Fibroblast of pulmonary artery (primary cell): ENCODE results near the gene EIF5AL1.
A peak's percentile ranks its signal among the peaks of the same experiment; 100 is the strongest.

ENCODE experiments used
- DNase-seq: peaks from one replicate; pipeline ENCODE4 v3.0.0-alpha.2; 2010; ENCODE audit warnings: low read depth
- H3K4me3 ChIP-seq: replicated peaks from 2 replicates; pipeline ENCODE4 v1.5.1; 2011; ENCODE audit warnings: low read depth, mild to moderate bottlenecking, control low read depth, low read length, moderate library complexity
- TF ChIP-seq, protein P1 (sequence below): IDR thresholded peaks from 2 replicates; pipeline ENCODE4 v1.5.1; 2011; ENCODE audit warnings: mild to moderate bottlenecking, control low read depth, low read length, inconsistent platforms; ENCODE audit errors: missing control alignments

The EIF5AL1 gene

DNA sequence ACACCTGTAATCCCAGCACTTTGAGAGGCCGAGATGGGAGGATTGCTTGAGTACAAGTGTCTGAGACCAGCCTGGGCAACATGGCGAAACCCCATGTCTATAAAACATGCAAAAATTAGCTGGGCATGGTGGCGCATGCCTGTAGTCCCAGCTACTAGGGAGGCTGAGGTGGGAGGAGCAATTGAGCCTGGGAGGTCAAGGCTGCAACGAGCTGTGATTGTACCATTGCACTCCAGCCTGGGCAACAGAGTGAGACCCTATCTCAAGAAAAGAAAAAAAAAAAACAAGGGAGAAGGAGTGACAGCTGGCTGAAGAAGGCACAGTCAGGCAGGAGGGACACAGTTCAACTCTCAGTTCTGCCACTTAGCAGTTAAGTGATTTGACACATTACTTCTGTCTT, 40.6 kb upstream of the EIF5AL1 start:
- no peak for DNase-seq
- H3K4me3 ChIP-seq = no peak overlapping the region
- TF ChIP-seq, protein P1, sequence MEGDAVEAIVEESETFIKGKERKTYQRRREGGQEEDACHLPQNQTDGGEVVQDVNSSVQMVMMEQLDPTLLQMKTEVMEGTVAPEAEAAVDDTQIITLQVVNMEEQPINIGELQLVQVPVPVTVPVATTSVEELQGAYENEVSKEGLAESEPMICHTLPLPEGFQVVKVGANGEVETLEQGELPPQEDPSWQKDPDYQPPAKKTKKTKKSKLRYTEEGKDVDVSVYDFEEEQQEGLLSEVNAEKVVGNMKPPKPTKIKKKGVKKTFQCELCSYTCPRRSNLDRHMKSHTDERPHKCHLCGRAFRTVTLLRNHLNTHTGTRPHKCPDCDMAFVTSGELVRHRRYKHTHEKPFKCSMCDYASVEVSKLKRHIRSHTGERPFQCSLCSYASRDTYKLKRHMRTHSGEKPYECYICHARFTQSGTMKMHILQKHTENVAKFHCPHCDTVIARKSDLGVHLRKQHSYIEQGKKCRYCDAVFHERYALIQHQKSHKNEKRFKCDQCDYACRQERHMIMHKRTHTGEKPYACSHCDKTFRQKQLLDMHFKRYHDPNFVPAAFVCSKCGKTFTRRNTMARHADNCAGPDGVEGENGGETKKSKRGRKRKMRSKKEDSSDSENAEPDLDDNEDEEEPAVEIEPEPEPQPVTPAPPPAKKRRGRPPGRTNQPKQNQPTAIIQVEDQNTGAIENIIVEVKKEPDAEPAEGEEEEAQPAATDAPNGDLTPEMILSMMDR = no peak

DNA sequence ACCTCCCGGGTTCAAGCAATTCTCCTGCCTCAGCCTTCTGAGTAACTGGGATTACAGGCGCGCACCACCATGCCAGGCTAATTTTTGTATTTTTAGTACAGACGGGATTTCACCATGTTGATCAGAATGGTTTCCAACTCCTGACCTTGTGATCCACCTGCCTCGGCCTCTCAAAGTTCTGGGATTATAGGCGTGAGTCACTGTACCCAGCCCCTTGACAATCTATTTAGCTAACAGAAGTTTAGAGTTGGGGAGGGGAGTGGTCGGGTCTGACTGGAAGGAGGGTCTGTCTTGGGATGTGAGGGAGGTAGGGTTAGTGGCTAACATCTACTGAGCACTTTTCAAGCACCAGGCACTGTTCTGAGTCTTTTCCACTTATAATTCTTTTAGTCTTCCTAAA, 39.9 kb upstream of the EIF5AL1 start:
- TF ChIP-seq, protein P1 = no peak
- no peak for DNase-seq
- H3K4me3 ChIP-seq = no peak overlapping the region

DNA sequence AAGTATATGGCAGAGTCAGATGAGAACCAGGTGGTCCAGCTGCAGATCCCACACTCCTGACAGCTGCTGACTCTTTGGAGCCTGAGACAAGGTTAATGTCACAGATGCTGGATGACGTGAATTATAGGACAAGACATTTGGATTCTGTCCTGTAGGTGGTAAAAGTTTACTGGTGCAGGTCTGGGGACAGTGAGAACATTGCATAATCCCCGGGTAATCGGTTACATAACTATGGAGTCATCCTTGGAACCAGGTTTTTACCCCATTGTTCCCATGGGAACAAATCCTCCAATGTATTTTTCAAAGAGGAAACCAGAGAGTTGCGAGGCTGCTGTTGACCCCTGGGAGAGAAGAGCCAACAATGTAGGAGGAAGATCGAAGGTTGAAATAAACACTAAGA, 39.4 kb upstream of the EIF5AL1 start:
- H3K4me3 ChIP-seq = no peak overlapping the region
- DNase-seq = peak; percentile 56
- TF ChIP-seq, protein P1 = no peak

DNA sequence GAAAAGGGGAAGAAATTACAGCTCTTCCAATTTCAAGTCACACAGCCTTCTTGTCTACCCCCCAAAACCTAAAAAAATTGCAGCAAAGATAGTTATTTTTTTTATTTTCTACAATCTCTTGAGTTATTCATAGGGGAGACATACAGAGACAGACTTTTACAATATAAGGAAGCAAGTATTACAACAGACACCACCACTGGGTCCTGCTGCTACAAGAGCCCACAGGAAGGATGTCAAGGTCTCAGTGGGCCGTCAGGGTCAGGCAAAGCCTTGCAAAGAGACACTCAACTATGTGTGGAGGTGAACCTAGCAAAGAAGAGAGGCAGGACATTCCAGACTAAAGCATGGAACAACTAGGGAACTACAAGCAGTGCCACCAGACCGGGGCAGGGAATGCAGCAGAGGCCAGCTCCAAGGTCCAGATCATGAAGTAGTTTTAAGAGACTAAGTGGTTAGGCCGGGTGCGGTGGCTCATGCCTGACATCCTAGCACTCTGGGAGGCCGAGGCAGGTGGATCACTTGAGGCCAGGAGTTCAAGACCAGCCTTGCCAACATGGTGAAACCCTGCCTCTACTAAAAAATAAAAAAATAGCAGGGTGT, 38.7 kb upstream of the EIF5AL1 start:
- DNase-seq = no peak
- TF ChIP-seq, protein P1 = no peak

DNA sequence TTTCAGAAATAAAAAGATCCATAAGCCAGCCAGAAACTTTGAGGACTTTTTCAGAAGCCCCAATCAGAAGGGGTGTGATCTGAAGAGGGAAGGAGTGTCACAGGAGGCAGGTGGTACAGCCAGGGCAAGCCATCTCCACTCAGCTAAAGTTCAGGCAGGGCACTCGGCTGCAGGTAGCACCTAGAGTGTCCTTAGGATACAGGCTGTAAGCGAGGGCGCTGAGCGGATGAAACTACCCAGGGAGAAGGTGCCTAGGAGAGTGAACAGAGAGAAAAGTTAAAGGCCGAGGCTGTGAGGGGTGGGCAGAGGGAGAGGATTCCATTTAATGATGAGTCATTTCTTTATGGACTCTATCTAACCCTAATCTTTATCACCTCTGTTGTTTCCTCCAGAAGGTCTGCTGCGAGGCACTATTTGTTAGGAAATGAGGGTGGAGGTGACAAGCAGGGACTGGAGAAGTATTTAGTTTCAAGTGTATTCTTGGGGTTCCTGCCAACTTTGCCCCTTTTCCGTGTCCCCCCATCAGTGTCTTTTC, 37.1 kb upstream of the EIF5AL1 start:
- no peak for DNase-seq
- TF ChIP-seq, protein P1 = no peak
- H3K4me3 ChIP-seq = no peak overlapping the region

More for the DNA sequence above, 38.7 kb upstream of the EIF5AL1 start:
- H3K4me3 ChIP-seq = no peak overlapping the region

DNA sequence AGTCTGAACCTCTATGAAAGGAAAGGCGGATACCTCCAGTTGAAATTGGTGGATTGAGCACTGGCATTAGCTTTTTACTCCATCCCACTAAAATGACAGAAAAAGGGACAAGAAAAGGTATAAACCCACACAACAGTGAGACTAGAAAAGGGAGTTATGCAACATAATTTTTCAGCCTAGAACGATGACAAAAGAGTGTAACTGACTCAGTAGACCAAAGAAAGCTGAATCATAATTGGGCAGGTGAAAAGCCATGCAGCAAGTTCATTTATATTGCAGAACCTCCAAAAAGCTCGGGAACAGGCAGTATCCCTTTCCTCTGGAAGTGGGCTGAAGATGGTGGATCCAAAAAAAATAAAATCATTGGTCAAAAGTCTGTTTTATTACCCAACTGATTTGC, 36.5 kb upstream of the EIF5AL1 start:
- H3K4me3 ChIP-seq = no peak overlapping the region
- TF ChIP-seq, protein P1 = no peak
- no peak for DNase-seq

DNA sequence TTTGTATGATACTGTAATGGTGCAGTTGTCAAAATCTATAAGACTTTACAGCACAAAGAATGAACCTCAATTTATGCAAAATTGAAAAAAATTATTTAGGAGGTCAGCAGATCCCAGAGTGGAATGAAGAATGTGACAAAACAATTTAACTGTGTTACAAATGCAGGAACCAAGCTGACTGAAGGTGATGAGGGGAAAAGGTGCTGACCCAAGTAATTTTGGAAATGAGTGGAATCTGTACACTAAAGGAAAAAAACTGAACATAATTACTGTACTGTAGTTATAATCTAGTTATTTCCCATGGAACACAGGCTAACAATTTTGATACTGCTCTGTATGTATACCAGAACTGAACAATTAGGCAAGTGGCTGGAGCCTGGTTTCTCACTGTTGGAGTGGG, 35.7 kb upstream of the EIF5AL1 start:
- TF ChIP-seq, protein P1 = no peak
- DNase-seq = no peak

More for the DNA sequence above, 35.7 kb upstream of the EIF5AL1 start:
- H3K4me3 ChIP-seq = no peak overlapping the region
